IMR-90 (cell line): ENCODE data around the gene ABCA10. TPM values are rescaled to one million over a fixed set of nuclear protein-coding genes. Genes with fewer than 3 reads are reported as not detected.

Experiments used
- ATAC-seq: fragments of 200-7000 bp; cut with Tn5 transposase; 2 replicates; pipeline ENCODE4 v1.9.1; 2020; ENCODE audit warnings: low read depth, mild to moderate bottlenecking, moderate library complexity
- BruUV-seq: library from RNA; stranded (reverse); fragments of 400-500 nt; replicated peaks from 2 replicates; lab custom pipeline; 2021; lab: Mats Ljungman, UMichigan
- CTCF ChIA-PET: fragments of 300-600 bp; formaldehyde crosslinking; extraction: SDS; loops from one replicate; lab custom pipeline; 2021; ENCODE audit warnings: antibody characterized with exemption; lab: Yijun Ruan, JAX
- POLR2A ChIA-PET: fragments of 300-600 bp; sonication (Branson Sonifier 250); formaldehyde crosslinking; loops from one replicate; lab custom pipeline; 2022; ENCODE audit warnings: antibody characterized with exemption; ENCODE audit not compliant: unreplicated experiment; lab: Charles Lee
- DNase-seq: peaks from one replicate; pipeline ENCODE4 v3.0.0; 2013
- H2AFZ ChIP-seq: replicated peaks from 2 replicates; pipeline ENCODE3; 2013; ENCODE audit warnings: low read length, mild to moderate bottlenecking; ENCODE audit not compliant: poor library complexity
- H2AK5ac ChIP-seq: 2 replicates; pipeline ENCODE4 v1.6.1; 2013; ENCODE audit warnings: low read depth, low read length, inconsistent platforms
- H2AK9ac ChIP-seq: replicated peaks from 2 replicates; pipeline ENCODE3; 2013; ENCODE audit warnings: mild to moderate bottlenecking, low read depth, low read length, moderate library complexity; ENCODE audit not compliant: poor library complexity
- H2BK120ac ChIP-seq: 2 replicates; pipeline ENCODE4 v1.6.1; 2013; ENCODE audit warnings: low read depth, low read length, inconsistent platforms
- H2BK15ac ChIP-seq: 3 replicates; pipeline ENCODE4 v1.6.1; 2013; ENCODE audit warnings: low read depth, low read length, inconsistent platforms
- H2BK20ac ChIP-seq: 2 replicates; pipeline ENCODE4 v1.6.1; 2013; ENCODE audit warnings: low read depth, mild to moderate bottlenecking, inconsistent platforms, low read length, moderate library complexity
- H2BK5ac ChIP-seq: 2 replicates; pipeline ENCODE4 v1.6.1; 2013; ENCODE audit warnings: mild to moderate bottlenecking, low read depth, low read length, inconsistent platforms; ENCODE audit not compliant: poor library complexity, severe bottlenecking
- H3K14ac ChIP-seq: replicated peaks from 2 replicates; pipeline ENCODE4 v1.6.1; 2013; ENCODE audit warnings: low read depth, low read length, inconsistent platforms
- H3K18ac ChIP-seq: 2 replicates; pipeline ENCODE4 v1.6.1; 2013; ENCODE audit warnings: low read depth, low read length, control low read depth
- H3K23ac ChIP-seq: 2 replicates; pipeline ENCODE4 v1.6.1; 2013; ENCODE audit warnings: low read depth, low read length, inconsistent platforms
- H3K27ac ChIP-seq: 2 replicates; pipeline ENCODE4 v1.5.1; 2013; ENCODE audit warnings: mild to moderate bottlenecking, control low read depth, low read length; ENCODE audit not compliant: insufficient read depth
- H3K27me3 ChIP-seq: 2 replicates; pipeline ENCODE4 v1.6.1; 2013; ENCODE audit warnings: low read length; ENCODE audit not compliant: control insufficient read depth, insufficient read depth
- H3K36me3 ChIP-seq: 2 replicates; pipeline ENCODE4 v1.6.1; 2013; ENCODE audit warnings: low read length, mixed read lengths; ENCODE audit not compliant: control insufficient read depth, insufficient read depth
- H3K4ac ChIP-seq: 2 replicates; pipeline ENCODE4 v1.6.1; 2013; ENCODE audit warnings: low read depth, low read length, inconsistent platforms
- H3K4me1 ChIP-seq: 2 replicates; pipeline ENCODE4 v1.6.1; 2013; ENCODE audit warnings: low read length, mixed read lengths; ENCODE audit not compliant: control insufficient read depth, insufficient read depth
- H3K4me2 ChIP-seq: 2 replicates; pipeline ENCODE4 v1.6.1; 2013; ENCODE audit warnings: low read depth, mild to moderate bottlenecking, control low read depth, low read length, moderate library complexity
- H3K4me3 ChIP-seq: 2 replicates; pipeline ENCODE4 v1.5.1; 2013; ENCODE audit warnings: low read depth, mild to moderate bottlenecking, control low read depth, low read length, moderate library complexity; ENCODE audit not compliant: insufficient read depth
- H3K56ac ChIP-seq: 2 replicates; pipeline ENCODE4 v1.6.1; 2013; ENCODE audit warnings: low read length, inconsistent platforms; ENCODE audit not compliant: insufficient read depth; ENCODE audit errors: extremely low read depth
- H3K79me1 ChIP-seq, 2 experiments: 2 replicates each; pipeline ENCODE4 v1.6.1; 2013; ENCODE audit warnings: low read length in 2 of 2, inconsistent platforms in 1 of 2, low read depth in 1 of 2
- H3K9ac ChIP-seq: 2 replicates; pipeline ENCODE4 v1.6.1; 2013; ENCODE audit warnings: low read depth, low read length, control low read depth
- H3K9me1 ChIP-seq: 2 replicates; pipeline ENCODE4 v1.6.1; 2013; ENCODE audit warnings: low read length, inconsistent platforms; ENCODE audit not compliant: insufficient read depth
- H3K9me3 ChIP-seq: 2 replicates; pipeline ENCODE4 v1.6.1; 2013; ENCODE audit warnings: low read length; ENCODE audit not compliant: control insufficient read depth, insufficient read depth
- H4K20me1 ChIP-seq: 2 replicates; pipeline ENCODE4 v1.6.1; 2013; ENCODE audit warnings: low read length, inconsistent platforms; ENCODE audit not compliant: insufficient read depth
- H4K5ac ChIP-seq: 2 replicates; pipeline ENCODE4 v1.6.1; 2013; ENCODE audit warnings: mild to moderate bottlenecking, low read depth, low read length, control low read depth
- H4K8ac ChIP-seq, 2 experiments: 2 replicates each; pipeline ENCODE4 v1.6.1; 2013; ENCODE audit warnings: low read depth in 2 of 2, low read length in 2 of 2, control low read depth in 1 of 2, inconsistent platforms in 1 of 2
- H4K91ac ChIP-seq: 2 replicates; pipeline ENCODE4 v1.6.1; 2013; ENCODE audit warnings: low read depth, low read length, inconsistent platforms; ENCODE audit not compliant: insufficient read depth
- CEBPB ChIP-seq: IDR thresholded peaks from 2 replicates; pipeline ENCODE4 v1.6.1; 2012; ENCODE audit warnings: low read depth, low read length, improper control_type of control experiment
- CHD1 ChIP-seq: IDR thresholded peaks from 2 replicates; pipeline ENCODE4 v1.6.1; 2012; ENCODE audit warnings: low read depth, low read length, improper control_type of control experiment
- FOS ChIP-seq: fragments of 150-350 bp; IDR thresholded peaks from 2 replicates; pipeline ENCODE4 v1.6.1; 2016; ENCODE audit warnings: low read depth, low read length
- MAFK ChIP-seq: IDR thresholded peaks from 2 replicates; pipeline ENCODE4 v1.6.1; 2012; ENCODE audit warnings: low read depth, low read length, improper control_type of control experiment
- MAZ ChIP-seq: IDR thresholded peaks from 2 replicates; pipeline ENCODE4 v1.6.1; 2012; ENCODE audit warnings: low read depth, mild to moderate bottlenecking, low read length, improper control_type of control experiment, moderate library complexity, borderline replicate concordance
- MXI1 ChIP-seq: IDR thresholded peaks from 2 replicates; pipeline ENCODE4 v1.6.1; 2012; ENCODE audit warnings: low read depth, mild to moderate bottlenecking, low read length, moderate library complexity, borderline replicate concordance
- NFE2L2 ChIP-seq: fragments of 150-350 bp; IDR thresholded peaks from 2 replicates; pipeline ENCODE4 v1.6.1; 2016; ENCODE audit warnings: low read depth, mild to moderate bottlenecking, low read length
- POLR2A ChIP-seq: IDR thresholded peaks from 2 replicates; pipeline ENCODE4 v1.6.1; 2012; ENCODE audit warnings: mild to moderate bottlenecking, low read depth, low read length
- RAD21 ChIP-seq: IDR thresholded peaks from 2 replicates; pipeline ENCODE4 v1.6.1; 2012; ENCODE audit warnings: low read length, improper control_type of control experiment
- RCOR1 ChIP-seq: IDR thresholded peaks from 2 replicates; pipeline ENCODE4 v1.6.1; 2012; ENCODE audit warnings: mild to moderate bottlenecking, low read length, improper control_type of control experiment; ENCODE audit not compliant: insufficient replicate concordance
- RFX5 ChIP-seq: IDR thresholded peaks from 2 replicates; pipeline ENCODE4 v1.8.0; 2012; ENCODE audit warnings: low read depth, mild to moderate bottlenecking, low read length, moderate library complexity
- SMC3 ChIP-seq: fragments of 150-350 bp; IDR thresholded peaks from 2 replicates; pipeline ENCODE4 v1.6.1; 2016; ENCODE audit warnings: low read depth, mild to moderate bottlenecking, antibody characterized with exemption, low read length, moderate library complexity
- WGBS, 2 experiments: methylation state at CpG; one replicate each; pipeline versions ENCODE4 v1.1.5 to v1.1.7; 2013; ENCODE audit warnings: missing lambda C conversion rate in 2 of 2; ENCODE audit not compliant: insufficient read length in 1 of 2; ENCODE audit errors: extremely low coverage in 2 of 2; 5-methylcytosine and 5-hydroxymethylcytosine counted together
- dilution Hi-C: fragments of 300-500 bp; cut with HindIII; formaldehyde crosslinking; loops from one replicate; pipeline ENCODE4 v1.14.3; 2018; ENCODE audit warnings: low sequenced_read_pairs; ENCODE audit not compliant: unreplicated experiment
- in situ Hi-C: fragments of 300-500 bp; cut with MboI; formaldehyde crosslinking; loops from 3 replicates; pipeline ENCODE4 v1.14.3; 2019; ENCODE audit warnings: low sequenced_read_pairs, inconsistent platforms, mixed read lengths
- intact Hi-C: fragments of 100-400 bp; cut with micrococcal nuclease; formaldehyde crosslinking; loops from 2 replicates; pipeline ENCODE4 v1.10.0; 2022
- polyA plus RNA-seq, 3 experiments: library from polyadenylated mRNA; depleted of rRNA; stranded (reverse); fragments of >200 nt; gene quantifications; 2 replicates each; pipeline ENCODE4 v1.2.3, GENCODE V29; 2012; ENCODE audit warnings: low replicate concordance in 1 of 3
- total RNA-seq: library from RNA; depleted of rRNA; stranded (reverse); fragments of >200 nt; gene quantifications from 2 replicates; pipeline ENCODE4 v1.2.3, GENCODE V29; 2012
- TF ChIP-seq, protein P1 (sequence below): conservative IDR thresholded peaks from 2 replicates; pipeline ENCODE4 v1.5.1; 2012; ENCODE audit warnings: mild to moderate bottlenecking, low read depth, low read length, improper control_type of control experiment
- TF ChIP-seq, protein P2 (sequence below): fragments of 150-350 bp; IDR thresholded peaks from 2 replicates; pipeline ENCODE4 v1.6.1; 2017; ENCODE audit warnings: mild to moderate bottlenecking, antibody characterized with exemption, low read length, low read depth

Gene ABCA10
- total and polyA plus RNA-seq, 2 of the 4 experiments (the other 2 are of a cell fraction), result under 0.01 to 0.03 TPM

DNA sequence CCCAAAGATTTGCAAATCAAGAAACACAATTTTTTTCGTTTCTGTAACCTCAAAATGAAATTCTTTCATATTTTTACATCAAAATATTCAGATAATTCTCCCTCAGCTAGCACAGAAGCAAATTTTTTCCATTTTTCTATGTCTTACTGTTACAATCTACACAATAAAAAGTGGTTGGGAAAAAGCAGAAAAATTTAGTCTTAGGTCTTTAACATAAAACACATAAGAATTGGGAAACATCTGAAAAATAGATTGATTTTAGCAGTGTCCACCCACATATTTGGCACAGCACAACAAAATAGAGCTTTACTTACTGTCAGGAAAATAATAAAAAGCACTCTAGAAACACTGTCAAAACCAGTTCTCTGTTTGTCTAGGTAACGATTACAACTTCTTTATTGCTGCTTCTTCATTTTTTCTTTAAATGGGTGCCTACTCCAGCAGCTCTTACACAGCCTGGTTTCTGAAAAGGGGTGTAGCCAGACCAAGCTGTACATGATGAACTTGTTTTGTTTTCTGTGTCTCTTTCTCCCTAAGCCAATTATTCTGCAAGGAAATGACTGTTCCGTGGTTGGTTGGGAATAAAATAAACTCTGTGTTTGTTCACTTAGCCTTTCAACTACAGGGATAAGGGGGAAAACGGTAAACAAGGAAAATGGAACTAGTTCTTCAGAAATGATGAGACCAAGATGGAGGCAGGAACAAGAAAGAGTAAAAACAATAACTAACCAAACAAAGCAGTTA is 87.0 kb downstream of the ABCA10 start, which contains the start of gene ABCA6:
ABCA6 (minus strand) TSS at position 465 of the 744 bp plus-strand sequence. CDS start 1,192 bp downstream, outside the sequence.
- H2BK15ac ChIP-seq, result no peak within 1 kb of the TSS
- ATAC-seq (peak; percentile 80), DNase-seq (no peak)
- no peak within 1 kb of the TSS for H3K4ac ChIP-seq
- peaks cover 5% of the 10 kb centered on the region; the same call in 1 of the 2 replicates for H3K4me1 ChIP-seq
- H2AFZ ChIP-seq, result no peak within 1 kb of the TSS
- H3K9me1 ChIP-seq, result no peaks in the 10 kb centered on the region
- no peak for TF ChIP-seq CEBPB
- no peak for TF ChIP-seq POLR2A
- no peak for TF ChIP-seq RAD21
- no peak for TF ChIP-seq RCOR1
- TF ChIP-seq, protein P1, sequence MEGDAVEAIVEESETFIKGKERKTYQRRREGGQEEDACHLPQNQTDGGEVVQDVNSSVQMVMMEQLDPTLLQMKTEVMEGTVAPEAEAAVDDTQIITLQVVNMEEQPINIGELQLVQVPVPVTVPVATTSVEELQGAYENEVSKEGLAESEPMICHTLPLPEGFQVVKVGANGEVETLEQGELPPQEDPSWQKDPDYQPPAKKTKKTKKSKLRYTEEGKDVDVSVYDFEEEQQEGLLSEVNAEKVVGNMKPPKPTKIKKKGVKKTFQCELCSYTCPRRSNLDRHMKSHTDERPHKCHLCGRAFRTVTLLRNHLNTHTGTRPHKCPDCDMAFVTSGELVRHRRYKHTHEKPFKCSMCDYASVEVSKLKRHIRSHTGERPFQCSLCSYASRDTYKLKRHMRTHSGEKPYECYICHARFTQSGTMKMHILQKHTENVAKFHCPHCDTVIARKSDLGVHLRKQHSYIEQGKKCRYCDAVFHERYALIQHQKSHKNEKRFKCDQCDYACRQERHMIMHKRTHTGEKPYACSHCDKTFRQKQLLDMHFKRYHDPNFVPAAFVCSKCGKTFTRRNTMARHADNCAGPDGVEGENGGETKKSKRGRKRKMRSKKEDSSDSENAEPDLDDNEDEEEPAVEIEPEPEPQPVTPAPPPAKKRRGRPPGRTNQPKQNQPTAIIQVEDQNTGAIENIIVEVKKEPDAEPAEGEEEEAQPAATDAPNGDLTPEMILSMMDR, result no peak
- no peak for TF ChIP-seq CHD1
- no peak for TF ChIP-seq MAFK
- TF ChIP-seq RFX5, result no peak
- no peak for TF ChIP-seq MXI1
- TF ChIP-seq FOS, result no peak
- TF ChIP-seq, protein P2, sequence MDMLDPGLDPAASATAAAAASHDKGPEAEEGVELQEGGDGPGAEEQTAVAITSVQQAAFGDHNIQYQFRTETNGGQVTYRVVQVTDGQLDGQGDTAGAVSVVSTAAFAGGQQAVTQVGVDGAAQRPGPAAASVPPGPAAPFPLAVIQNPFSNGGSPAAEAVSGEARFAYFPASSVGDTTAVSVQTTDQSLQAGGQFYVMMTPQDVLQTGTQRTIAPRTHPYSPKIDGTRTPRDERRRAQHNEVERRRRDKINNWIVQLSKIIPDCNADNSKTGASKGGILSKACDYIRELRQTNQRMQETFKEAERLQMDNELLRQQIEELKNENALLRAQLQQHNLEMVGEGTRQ, result no peak
- no peak for TF ChIP-seq MAZ
- no peak for TF ChIP-seq NFE2L2
- no peak for TF ChIP-seq SMC3
- no peaks in the 10 kb centered on the region for H3K27me3 ChIP-seq
- WGBS, 2 experiments, result no CpG with 5 or more reads among the region's 4 CpGs
- H3K79me1 ChIP-seq, result no peaks in the 10 kb centered on the region
- H3K56ac ChIP-seq, result no peak within 1 kb of the TSS
- dilution Hi-C loops (no loop called here), intact Hi-C loops (no loop called here), in situ Hi-C loops (no loop called here)
- H2BK5ac ChIP-seq, result no peak within 1 kb of the TSS
- H3K9ac ChIP-seq, result peak within 1 kb of the TSS; percentile 40; the same call in 1 of the 2 replicates
- H3K23ac ChIP-seq, result peak within 1 kb of the TSS; percentile 35; the same call in 1 of the 2 replicates
- peak within 1 kb of the TSS; percentile 82 for H3K4me2 ChIP-seq
- H2AK5ac ChIP-seq, result no peak within 1 kb of the TSS
- H4K20me1 ChIP-seq, result no peaks in the 10 kb centered on the region
- peak within 1 kb of the TSS; percentile 57; the same call in 1 of the 2 replicates for H3K18ac ChIP-seq
- CTCF ChIA-PET, result no interaction called here
- peak within 1 kb of the TSS; percentile 5; the same call in 1 of the 2 replicates for H4K91ac ChIP-seq
- POLR2A ChIA-PET, result no interaction called here
- H3K4me3 ChIP-seq, result no peak within 1 kb of the TSS
- no peaks in the 10 kb centered on the region for H3K36me3 ChIP-seq
- 0 out of 4 replicates have a peak within 1 kb of the TSS, but pooled peaks of 1 of the 2 experiments have one; percentile 30 for H4K8ac ChIP-seq
- H2BK120ac ChIP-seq, result peak within 1 kb of the TSS; percentile 8; the same call in 1 of the 2 replicates
- 0 out of 2 replicates have a peak within 1 kb of the TSS, but pooled peaks have one; percentile 17 for H3K14ac ChIP-seq
- 0 out of 2 replicates have a peak within 1 kb of the TSS, but pooled peaks have one; percentile 26 for H2BK20ac ChIP-seq
- no peak within 1 kb of the TSS for H2AK9ac ChIP-seq
- no TSS peak for BruUV-seq
- H3K27ac ChIP-seq, result peak within 1 kb of the TSS; percentile 96; the same call in 1 of the 2 replicates
- H3K9me3 ChIP-seq, result no peaks in the 10 kb centered on the region
- peak within 1 kb of the TSS; percentile 97; the same call in 1 of the 2 replicates for H4K5ac ChIP-seq
